H1 (cell line): Measurements from ENCODE around the gene MPND.

ENCODE experiments used
- CREB1 ChIP-seq: IDR thresholded peaks from 2 replicates; pipeline ENCODE4 v1.6.1; 2012; ENCODE audit warnings: inconsistent platforms
- EP300 ChIP-seq, 2 experiments: IDR thresholded peaks; 1 replicate in 1 of 2; 2 replicates in 1 of 2; pipeline ENCODE4 v1.6.1; 2011 to 2012; ENCODE audit warnings: low read depth in 2 of 2, low read length in 2 of 2, mild to moderate bottlenecking in 2 of 2, borderline replicate concordance in 1 of 2, inconsistent platforms in 1 of 2, moderate library complexity in 1 of 2
- FOSL1 ChIP-seq: IDR thresholded peaks from 2 replicates; pipeline ENCODE4 v1.6.1; 2011; ENCODE audit warnings: mild to moderate bottlenecking, low read depth, low read length, moderate library complexity; ENCODE audit not compliant: insufficient read depth
- JUN ChIP-seq: IDR thresholded peaks from 2 replicates; pipeline ENCODE4 v1.6.1; 2011; ENCODE audit warnings: low read depth, mild to moderate bottlenecking, improper control_type of control experiment, low read length
- KDM4A ChIP-seq: IDR thresholded peaks from one replicate; pipeline ENCODE4 v1.7.1; 2012; ENCODE audit warnings: low read depth, mild to moderate bottlenecking, moderate library complexity, low read length, inconsistent platforms; ENCODE audit not compliant: severe bottlenecking
- PHF8 ChIP-seq: fragments of 200-600 bp; sonication (generic); conservative IDR thresholded peaks from 2 replicates; pipeline ENCODE4 v1.7.1; 2012; ENCODE audit warnings: low read depth, mild to moderate bottlenecking, inconsistent platforms, low read length, moderate library complexity
- POLR2A ChIP-seq, 2 experiments: IDR thresholded peaks; 1 replicate in 1 of 2; 2 replicates in 1 of 2; pipeline ENCODE4 v1.6.1; 2011; ENCODE audit warnings: low read depth in 2 of 2, low read length in 2 of 2, mild to moderate bottlenecking in 2 of 2; ENCODE audit errors: control extremely low read depth in 1 of 2
- RFX5 ChIP-seq: IDR thresholded peaks from 2 replicates; pipeline ENCODE4 v1.6.1; 2011; ENCODE audit warnings: low read depth, low read length, improper control_type of control experiment, borderline replicate concordance
- RXRA ChIP-seq: IDR thresholded peaks from 2 replicates; pipeline ENCODE4 v1.6.1; 2011; ENCODE audit warnings: low read depth, mild to moderate bottlenecking, low read length, moderate library complexity; ENCODE audit not compliant: insufficient read depth
- SUZ12 ChIP-seq: fragments of 200-600 bp; sonication (generic); IDR thresholded peaks from 2 replicates; pipeline ENCODE4 v1.6.1; 2012; ENCODE audit warnings: mild to moderate bottlenecking, inconsistent platforms, low read length, moderate library complexity, mixed read lengths
- TCF12 ChIP-seq: IDR thresholded peaks from 2 replicates; pipeline ENCODE4 v1.6.1; 2011; ENCODE audit warnings: low read depth, mild to moderate bottlenecking, low read length
- USF2 ChIP-seq: IDR thresholded peaks from 2 replicates; pipeline ENCODE4 v1.6.1; 2011; ENCODE audit warnings: low read length, improper control_type of control experiment
- TF ChIP-seq, protein P1 (sequence below), 3 experiments: IDR thresholded peaks; 1 replicate in 2 of 3; 2 replicates in 1 of 3; pipeline versions ENCODE4 v1.5.1 to v1.6.1; 2011; ENCODE audit warnings: low read length in 3 of 3, mild to moderate bottlenecking in 3 of 3, inconsistent platforms in 2 of 3, low read depth in 1 of 3, moderate library complexity in 1 of 3; ENCODE audit not compliant: insufficient read depth in 1 of 3; ENCODE audit errors: control extremely low read depth in 1 of 3

DNA sequence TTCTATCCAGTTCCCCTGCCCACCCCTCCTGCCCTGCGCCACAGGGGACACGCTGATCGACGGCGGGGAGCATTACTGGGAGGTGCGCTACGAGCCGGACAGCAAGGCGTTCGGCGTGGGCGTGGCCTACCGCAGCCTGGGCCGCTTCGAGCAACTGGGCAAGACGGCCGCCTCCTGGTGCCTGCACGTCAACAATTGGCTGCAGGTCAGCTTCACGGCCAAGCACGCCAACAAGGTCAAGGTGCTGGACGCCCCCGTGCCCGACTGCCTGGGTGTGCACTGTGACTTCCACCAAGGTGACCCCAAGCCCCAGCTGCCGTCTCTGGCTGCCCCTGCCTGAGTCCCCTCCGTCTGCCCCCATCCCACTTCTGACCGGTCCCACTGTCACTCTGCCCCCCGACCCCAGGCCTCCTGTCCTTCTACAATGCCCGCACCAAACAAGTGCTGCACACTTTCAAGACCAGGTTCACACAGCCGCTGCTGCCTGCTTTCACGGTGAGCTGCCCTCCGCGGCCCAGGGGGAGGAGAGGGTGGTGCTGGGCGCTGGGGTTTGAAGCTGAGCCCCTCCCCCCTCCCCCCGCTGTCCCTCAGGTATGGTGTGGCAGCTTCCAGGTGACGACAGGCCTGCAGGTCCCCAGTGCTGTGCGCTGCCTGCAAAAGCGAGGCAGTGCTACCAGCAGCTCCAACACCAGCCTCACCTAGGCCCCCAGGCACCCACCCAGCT lies 20.3 kb upstream of the MPND start:
- no peak for TF ChIP-seq POLR2A (IDR thresholded peaks at IDR 0.05; ENCODE audit: control extremely low read depth in 1 of 2, low read depth in 2 of 2, low read length in 2 of 2)
- no peak for TF ChIP-seq TCF12
- TF ChIP-seq, protein P1, sequence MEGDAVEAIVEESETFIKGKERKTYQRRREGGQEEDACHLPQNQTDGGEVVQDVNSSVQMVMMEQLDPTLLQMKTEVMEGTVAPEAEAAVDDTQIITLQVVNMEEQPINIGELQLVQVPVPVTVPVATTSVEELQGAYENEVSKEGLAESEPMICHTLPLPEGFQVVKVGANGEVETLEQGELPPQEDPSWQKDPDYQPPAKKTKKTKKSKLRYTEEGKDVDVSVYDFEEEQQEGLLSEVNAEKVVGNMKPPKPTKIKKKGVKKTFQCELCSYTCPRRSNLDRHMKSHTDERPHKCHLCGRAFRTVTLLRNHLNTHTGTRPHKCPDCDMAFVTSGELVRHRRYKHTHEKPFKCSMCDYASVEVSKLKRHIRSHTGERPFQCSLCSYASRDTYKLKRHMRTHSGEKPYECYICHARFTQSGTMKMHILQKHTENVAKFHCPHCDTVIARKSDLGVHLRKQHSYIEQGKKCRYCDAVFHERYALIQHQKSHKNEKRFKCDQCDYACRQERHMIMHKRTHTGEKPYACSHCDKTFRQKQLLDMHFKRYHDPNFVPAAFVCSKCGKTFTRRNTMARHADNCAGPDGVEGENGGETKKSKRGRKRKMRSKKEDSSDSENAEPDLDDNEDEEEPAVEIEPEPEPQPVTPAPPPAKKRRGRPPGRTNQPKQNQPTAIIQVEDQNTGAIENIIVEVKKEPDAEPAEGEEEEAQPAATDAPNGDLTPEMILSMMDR (IDR thresholded peaks at IDR 0.05; ENCODE audit: control extremely low read depth in 1 of 3, insufficient read depth in 1 of 3, low read depth in 1 of 3, low read length in 3 of 3): no peak
- no peak for TF ChIP-seq FOSL1
- no peak for TF ChIP-seq RFX5
- no peak for TF ChIP-seq USF2
- no peak for TF ChIP-seq CREB1
- TF ChIP-seq KDM4A: no peak
- TF ChIP-seq RXRA: no peak
- TF ChIP-seq PHF8: no peak
- no peak for TF ChIP-seq JUN
- no peak for TF ChIP-seq SUZ12
- TF ChIP-seq EP300 (IDR thresholded peaks at IDR 0.05; ENCODE audit: borderline replicate concordance in 1 of 2, low read depth in 2 of 2, low read length in 2 of 2): no peak
